Measurements from ENCODE around the gene DDX25.
A peak's percentile ranks its signal among the peaks of the same experiment; 100 is the strongest.

The DDX25 gene

GRCh38 chr11:125874556-125875124 lies 29.7 kb upstream of the DDX25 start:
- peak; percentile 88 for TF ChIP-seq CTCF (conservative IDR thresholded peaks at IDR 0.05; ENCODE audit: low read length)
- DNase-seq (ENCODE audit: low read depth): peak; percentile 66
- no peak overlapping the region for H3K4me3 ChIP-seq (ENCODE audit: low read length)

- H3K4me3 ChIP-seq (ENCODE audit: low read length): no peak overlapping the region
- no peak for DNase-seq (ENCODE audit: low read depth)
- TF ChIP-seq CTCF (conservative IDR thresholded peaks at IDR 0.05; ENCODE audit: low read length): no peak
These were observed 23.0 kb upstream of the DDX25 start for GRCh38 chr11:125881291-125881690.

- H3K4me3 ChIP-seq (ENCODE audit: low read length): no peak overlapping the region
- TF ChIP-seq CTCF (conservative IDR thresholded peaks at IDR 0.05; ENCODE audit: low read length): no peak
- no peak for DNase-seq (ENCODE audit: low read depth)
These were observed 20.9 kb upstream of the DDX25 start for GRCh38 chr11:125883375-125883774.

- TF ChIP-seq CTCF (conservative IDR thresholded peaks at IDR 0.05; ENCODE audit: low read length): peak; percentile 1; the same call in 1 of the 2 replicates
- peak; percentile 33 for DNase-seq (ENCODE audit: low read depth)
- H3K4me3 ChIP-seq (ENCODE audit: low read length): peak overlapping the region; percentile 88
These were observed 17.3 kb upstream of the DDX25 start for GRCh38 chr11:125886997-125887372.

- peak within 1 kb of the TSS; percentile 88 for H3K4me3 ChIP-seq (ENCODE audit: low read length)
- TF ChIP-seq CTCF (conservative IDR thresholded peaks at IDR 0.05; ENCODE audit: low read length): peak; percentile 40
- DNase-seq (ENCODE audit: low read depth): peak; percentile 98
These were observed 16.7 kb upstream of the DDX25 start, which contains the start of gene HYLS1 for GRCh38 chr11:125887373-125888324. Gene HYLS1, plus strand, starts transcription at chr11:125887668. Its CDS starts 11,701 bp downstream, at chr11:125899369.

- no peak for DNase-seq (ENCODE audit: low read depth)
- no peak for TF ChIP-seq CTCF (conservative IDR thresholded peaks at IDR 0.05; ENCODE audit: low read length)
- H3K4me3 ChIP-seq (ENCODE audit: low read length): no peak overlapping the region
These were observed 13.7 kb upstream of the DDX25 start for GRCh38 chr11:125890447-125891100.
